NAMALWA (cell line): ENCODE data around the gene TMEM101.
"Not testable (repeated sequence)": the region's sequence is repeated elsewhere in the genome, so short reads cannot be mapped to it uniquely, and the experiment has no call there.

ENCODE experiments used
- DNase-seq: peaks from one replicate; pipeline ENCODE4 v3.0.0-alpha.2; 2015; ENCODE audit warnings: low spot score

TMEM101 gene

GRCh38 chr17:44014437-44015172 lies at the start of gene TMEM101:
Gene TMEM101, minus strand, starts transcription at chr17:44014963. Its CDS starts 11 bp downstream, at chr17:44014952.
- peak; percentile 94 for DNase-seq

GRCh38 chr17:44063704-44064639 lies 49.2 kb upstream of the TMEM101 start:
- no peak for DNase-seq

GRCh38 chr17:44062871-44063270 lies 48.1 kb upstream of the TMEM101 start:
- DNase-seq: no peak

GRCh38 chr17:44061446-44061845 lies 46.7 kb upstream of the TMEM101 start:
- no peak for DNase-seq

GRCh38 chr17:44059101-44059892 lies 44.5 kb upstream of the TMEM101 start:
- no peak for DNase-seq

GRCh38 chr17:44053125-44053872 lies 38.5 kb upstream of the TMEM101 start:
- no peak for DNase-seq

- no peak for DNase-seq
These were observed 34.7 kb upstream of the TMEM101 start for GRCh38 chr17:44049294-44050060.

- not testable (repeated sequence) for DNase-seq
These were observed 32.1 kb upstream of the TMEM101 start for GRCh38 chr17:44046893-44047292.

- no peak for DNase-seq
These were observed 30.7 kb upstream of the TMEM101 start for GRCh38 chr17:44045486-44045885.

GRCh38 chr17:44044071-44044470 lies 29.3 kb upstream of the TMEM101 start:
- no peak for DNase-seq

GRCh38 chr17:44043272-44043696 lies 28.5 kb upstream of the TMEM101 start:
- no peak for DNase-seq

- no peak for DNase-seq
These were observed 25.3 kb upstream of the TMEM101 start for GRCh38 chr17:44039829-44040635.

- DNase-seq: no peak
These were observed 23.8 kb upstream of the TMEM101 start for GRCh38 chr17:44038604-44039011.

- no peak for DNase-seq
These were observed 22.7 kb upstream of the TMEM101 start for GRCh38 chr17:44037471-44037870.

GRCh38 chr17:44034688-44035087 lies 19.9 kb upstream of the TMEM101 start:
- not testable (repeated sequence) for DNase-seq

- DNase-seq: no peak
These were observed 19.2 kb upstream of the TMEM101 start for GRCh38 chr17:44033861-44034408.

- DNase-seq: no peak
These were observed 15.7 kb upstream of the TMEM101 start for GRCh38 chr17:44030482-44030881.

GRCh38 chr17:44029736-44030135 lies 15.0 kb upstream of the TMEM101 start:
- DNase-seq: no peak

- no peak for DNase-seq
These were observed 10.1 kb upstream of the TMEM101 start for GRCh38 chr17:44024853-44025252.
